Activated CD4-positive, alpha-beta T cell treated with anti-CD3 and anti-CD28 coated beads, Interleukin-2, amount 10 ng/mL, durations not matched to agents 7 days and 5 days (primary cell): ENCODE measurements around the gene AFAP1L2. TPM values are rescaled to one million over a fixed set of nuclear protein-coding genes. Genes with fewer than 3 reads are reported as not detected.

Experiments used
- CTCF ChIA-PET: fragments of 350-600 bp; sonication (Branson Sonifier 250); formaldehyde crosslinking; loops from one replicate; lab custom pipeline; 2021; ENCODE audit warnings: antibody characterized with exemption; lab: Charles Lee
- POLR2A ChIA-PET: fragments of 350-600 bp; sonication (Branson Sonifier 250); formaldehyde crosslinking; loops from one replicate; lab custom pipeline; 2021; ENCODE audit warnings: antibody characterized with exemption; lab: Charles Lee
- DNase-seq: peaks from one replicate; pipeline ENCODE4 v3.0.0-alpha.2; 2020
- H3K27ac Mint-ChIP-seq: one replicate; pipeline ENCODE4 v1.8.0; 2021; ENCODE audit warnings: mild to moderate bottlenecking, moderate library complexity, mixed read lengths
- H3K27me3 Mint-ChIP-seq: one replicate; pipeline ENCODE4 v1.8.0; 2021; ENCODE audit warnings: mixed read lengths
- H3K36me3 Mint-ChIP-seq: one replicate; pipeline ENCODE4 v1.8.0; 2021; ENCODE audit warnings: low read depth, mixed read lengths
- H3K4me1 Mint-ChIP-seq: one replicate; pipeline ENCODE4 v1.8.0; 2021; ENCODE audit warnings: mixed read lengths
- H3K4me3 Mint-ChIP-seq: one replicate; pipeline ENCODE4 v1.8.0; 2021; ENCODE audit warnings: mild to moderate bottlenecking, moderate library complexity, mixed read lengths
- H3K9me3 Mint-ChIP-seq: one replicate; pipeline ENCODE4 v1.8.0; 2021; ENCODE audit warnings: mixed read lengths
- total RNA-seq, 2 experiments: library from RNA; stranded (reverse); gene quantifications; one replicate each; pipeline ENCODE4 v1.2.3, GENCODE V29; 2021

AFAP1L2 gene
- total RNA-seq, 2 experiments from 2014 or later, result 1.1 to 1.8 TPM

DNA sequence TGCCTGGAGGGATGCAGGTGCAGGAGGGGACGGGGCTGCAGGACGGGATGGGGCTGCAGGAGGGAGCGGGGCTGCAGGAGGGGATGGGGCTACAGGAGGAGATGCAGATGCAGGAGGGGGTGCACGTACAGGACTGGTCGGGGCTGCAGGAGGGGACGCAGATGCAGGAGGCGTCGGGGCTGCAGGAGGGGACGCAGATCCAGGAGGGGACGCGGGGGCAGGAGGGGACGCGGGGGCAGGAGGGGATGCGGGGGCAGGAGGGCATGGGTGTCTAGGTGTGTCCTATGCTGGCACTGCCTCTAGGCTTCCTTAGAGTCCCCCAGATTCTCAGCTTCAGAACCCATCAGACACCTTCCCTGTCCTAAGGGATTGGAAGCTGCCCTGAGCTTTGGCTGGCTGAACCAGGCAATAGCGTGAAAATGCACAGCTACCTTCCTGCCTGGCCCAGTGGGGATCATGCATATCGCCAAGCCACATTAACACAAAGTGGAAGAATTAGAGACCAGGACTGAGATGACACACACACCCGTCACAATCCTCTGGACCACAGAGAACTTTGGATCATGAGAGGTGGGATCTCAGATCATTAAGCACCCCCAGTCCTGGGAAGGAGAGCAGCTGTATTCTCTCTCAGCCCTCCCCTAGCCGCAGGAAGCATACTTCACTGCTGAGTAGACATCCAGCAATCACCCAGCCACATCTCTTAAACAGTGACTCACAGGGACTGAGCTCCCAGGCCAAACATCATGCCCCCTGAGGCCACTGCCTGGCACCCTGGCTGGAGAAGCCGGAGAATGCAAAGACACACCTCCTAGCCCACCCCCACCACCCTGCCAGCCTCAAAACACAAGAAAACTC lies 98.0 kb downstream of the AFAP1L2 start:
- DNase-seq, result no peak
- ChIA-PET CTCF (interaction anchor here (1.3 kb wide), 1 partner anchor 8 kb away, joined by 5 read pairs; no protein-coding TSS in a partner anchor), POLR2A (no interaction called here)
- Mint-ChIP-seq H3K4me1 (peaks cover 12% of the 10 kb centered on the region), H3K27me3 (peaks cover 5% of the 10 kb centered on the region), H3K4me3 (no peak overlapping the region), H3K36me3 (no peaks in the 10 kb centered on the region), H3K27ac (no peak overlapping the region), H3K9me3 (no peaks in the 10 kb centered on the region)

DNA sequence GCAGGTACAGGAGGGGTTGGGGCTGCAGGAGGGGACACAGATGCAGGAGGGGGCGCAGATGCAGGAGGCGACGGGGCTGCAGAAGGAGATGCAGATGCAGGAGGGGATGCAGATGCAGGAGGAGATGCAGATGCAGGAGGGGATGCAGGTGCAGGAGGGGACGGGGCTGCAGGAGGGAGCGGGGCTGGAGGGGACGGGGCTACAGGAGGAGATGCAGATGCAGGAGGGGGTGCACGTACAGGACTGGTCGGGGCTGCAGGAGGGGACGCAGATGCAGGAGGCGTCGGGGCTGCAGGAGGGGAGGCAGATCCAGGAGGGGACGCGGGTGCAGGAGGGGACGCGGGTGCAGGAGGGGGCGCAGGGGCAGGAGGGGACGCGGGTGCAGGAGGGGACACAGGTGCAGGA lies 98.8 kb downstream of the AFAP1L2 start:
- no peaks in the 10 kb centered on the region for H3K36me3 Mint-ChIP-seq
- ChIA-PET CTCF (interaction anchor here (1.6 to 2.2 kb wide), 2 partner anchors 15 to 239 kb away, joined by 3 to 6 read pairs; no protein-coding TSS in a partner anchor), POLR2A (no interaction called here)

DNA sequence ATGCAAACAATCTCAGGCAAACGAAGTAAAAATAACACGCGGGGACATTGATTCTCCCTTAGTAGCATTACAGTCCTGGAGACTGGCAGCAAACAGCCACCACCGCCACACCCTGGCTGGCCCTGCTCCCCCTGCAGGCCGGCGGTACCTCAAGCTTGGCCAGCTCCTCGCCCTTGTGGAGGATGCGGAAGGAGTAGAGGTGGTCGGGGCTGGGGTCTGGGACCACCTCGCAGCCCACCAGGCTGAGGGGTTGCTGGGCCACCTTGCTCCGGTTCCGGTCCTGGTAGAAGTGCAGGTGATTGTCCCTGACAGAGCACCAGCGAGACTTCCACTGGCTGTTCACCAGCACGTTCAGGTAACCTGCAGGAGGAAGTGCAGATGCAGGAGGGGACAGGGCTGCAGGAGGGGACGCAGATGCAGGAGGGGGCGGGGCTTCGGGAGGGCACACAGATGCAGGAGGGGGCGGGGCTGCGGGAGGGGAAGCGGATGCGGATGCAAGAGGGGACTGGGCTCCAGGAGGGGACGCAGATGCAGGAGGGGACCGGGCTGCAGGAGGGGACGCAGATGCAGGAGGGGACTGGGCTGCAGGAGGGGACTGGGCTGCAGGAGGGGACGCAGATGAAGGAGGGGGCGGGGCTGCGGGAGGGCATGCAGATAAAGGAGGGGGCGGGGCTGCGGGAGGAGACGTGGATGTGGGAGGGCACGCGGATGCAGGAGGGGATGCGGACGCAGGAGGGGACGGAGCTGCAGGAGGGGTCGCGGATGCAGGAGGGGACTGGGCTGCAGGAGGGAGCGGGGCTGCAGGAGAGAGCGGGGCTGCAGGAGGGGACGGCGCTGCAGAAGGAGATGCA lies 99.5 kb downstream of the AFAP1L2 start:
- POLR2A ChIA-PET, result interaction anchor here (0.6 kb wide), 1 partner anchor 167 kb away, joined by 3 read pairs; no protein-coding TSS in a partner anchor
- H3K36me3 Mint-ChIP-seq, result no peaks in the 10 kb centered on the region
- DNase-seq, result peak; percentile 75
- peak overlapping the region; percentile 77 for H3K4me3 Mint-ChIP-seq
- peaks cover 12% of the 10 kb centered on the region for H3K4me1 Mint-ChIP-seq
- CTCF ChIA-PET, result interaction anchor here (0.6 to 2.2 kb wide), 15 partner anchors 8 to 388 kb away, joined by 3 to 10 read pairs (median 4); no protein-coding TSS in a partner anchor
- peaks cover 5% of the 10 kb centered on the region for H3K27me3 Mint-ChIP-seq
- no peaks in the 10 kb centered on the region for H3K9me3 Mint-ChIP-seq
- H3K27ac Mint-ChIP-seq, result peak overlapping the region; percentile 70

More for the DNA sequence above, 98.8 kb downstream of the AFAP1L2 start:
- Mint-ChIP-seq H3K4me3 (peak overlapping the region; percentile 77), H3K9me3 (no peaks in the 10 kb centered on the region), H3K27me3 (peaks cover 5% of the 10 kb centered on the region), H3K27ac (no peak overlapping the region), H3K4me1 (peaks cover 12% of the 10 kb centered on the region)
- no peak for DNase-seq

DNA sequence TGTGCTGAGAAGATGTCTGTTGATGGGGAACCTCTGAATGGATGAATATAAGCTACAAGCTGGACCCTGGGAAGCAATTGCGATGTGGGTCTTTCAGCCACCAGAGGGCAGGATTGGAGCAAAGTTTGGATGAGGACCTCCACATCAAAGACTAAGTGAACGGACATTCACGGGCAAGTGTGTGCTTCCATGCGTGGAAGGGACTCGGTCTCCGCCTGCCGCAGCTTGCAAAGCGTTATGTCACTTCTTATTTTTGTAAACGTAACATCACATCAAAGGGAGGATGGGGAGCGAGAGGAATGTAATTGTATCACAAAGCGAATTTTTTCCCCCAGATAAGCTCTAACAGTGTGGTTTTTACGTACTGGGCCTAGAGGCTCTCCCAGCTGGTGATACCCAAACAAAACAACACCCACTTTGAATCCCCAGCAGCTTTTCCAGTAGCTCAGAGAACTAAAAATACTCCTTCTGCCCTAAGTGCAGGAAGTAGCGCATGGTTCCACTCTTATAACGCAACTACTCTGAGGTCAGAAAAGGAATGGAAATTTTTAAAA lies 100.2 kb downstream of the AFAP1L2 start:
- ChIA-PET CTCF (interaction anchor here (0.9 to 2.2 kb wide), 22 partner anchors 9 to 400 kb away, joined by 3 to 10 read pairs (median 4); no protein-coding TSS in a partner anchor), POLR2A (no interaction called here)
- Mint-ChIP-seq H3K36me3 (no peaks in the 10 kb centered on the region), H3K4me3 (peak overlapping the region; percentile 77), H3K9me3 (no peaks in the 10 kb centered on the region), H3K27ac (peak overlapping the region; percentile 70), H3K27me3 (peaks cover 5% of the 10 kb centered on the region), H3K4me1 (peaks cover 12% of the 10 kb centered on the region)
- DNase-seq, result peak; percentile 78

DNA sequence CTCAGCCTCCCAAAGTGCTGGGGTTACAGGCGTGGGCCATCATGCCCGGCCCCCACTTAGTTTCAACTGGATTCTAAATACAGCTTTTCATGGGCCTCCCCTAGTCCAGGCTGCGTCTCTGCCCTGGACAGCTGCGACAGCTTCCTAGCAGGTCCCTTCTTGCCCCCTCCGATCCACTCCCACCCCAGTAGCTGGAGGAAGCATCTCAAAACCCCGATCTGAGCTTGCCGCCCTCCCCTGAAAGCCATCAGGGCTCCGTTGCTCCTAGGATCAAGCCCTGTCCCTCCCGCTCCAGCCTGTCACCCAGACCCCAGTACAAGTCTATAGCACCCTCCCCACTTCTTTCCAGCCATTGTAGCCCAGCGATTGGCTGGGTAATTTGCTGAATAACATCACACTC lies 100.7 kb downstream of the AFAP1L2 start:
- no peak for DNase-seq
- CTCF ChIA-PET, result interaction anchor here (0.7 to 2.2 kb wide), 20 partner anchors 10 to 400 kb away, joined by 3 to 10 read pairs (median 3); no protein-coding TSS in a partner anchor
- Mint-ChIP-seq H3K9me3 (no peaks in the 10 kb centered on the region), H3K27ac (no peak overlapping the region), H3K27me3 (peaks cover 5% of the 10 kb centered on the region), H3K36me3 (no peaks in the 10 kb centered on the region), H3K4me1 (peaks cover 12% of the 10 kb centered on the region), H3K4me3 (no peak overlapping the region)
- POLR2A ChIA-PET, result no interaction called here

DNA sequence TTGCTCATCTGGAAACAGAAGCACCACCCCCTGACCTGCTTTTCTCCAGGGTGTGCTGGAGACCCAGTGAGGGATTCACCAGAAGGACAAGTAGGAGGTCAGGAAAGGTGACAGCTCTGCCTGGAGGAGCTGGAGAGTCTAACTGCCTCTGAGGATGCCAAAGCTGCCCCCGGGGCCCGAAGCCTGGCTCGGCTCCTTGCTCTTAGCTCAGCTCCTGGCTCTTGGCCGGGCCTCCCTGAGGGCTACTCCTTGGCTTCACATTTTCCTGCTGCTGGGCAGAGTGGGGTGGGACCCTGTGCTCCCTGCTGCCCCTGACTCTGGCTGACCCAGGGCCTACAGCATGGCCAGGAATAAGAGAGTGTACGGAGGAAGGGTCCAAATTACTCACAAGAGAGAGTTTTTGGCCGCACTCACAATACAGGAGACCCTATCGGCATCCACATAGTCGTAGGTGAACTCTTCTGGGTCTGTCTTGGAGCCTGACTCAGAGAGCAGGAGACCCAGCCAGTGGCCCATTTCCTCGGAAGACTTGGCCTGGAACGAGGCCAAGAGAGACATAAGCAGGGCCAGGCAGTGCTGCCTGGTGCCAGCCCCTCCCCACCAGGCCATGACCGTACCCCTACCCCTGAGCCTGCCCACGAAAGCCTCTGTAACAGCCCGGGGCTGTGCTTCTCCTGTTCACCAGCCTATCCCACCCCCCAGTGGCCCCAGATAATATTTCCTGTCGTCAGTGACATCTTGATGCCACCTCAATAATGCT lies 102.2 kb downstream of the AFAP1L2 start:
- POLR2A ChIA-PET, result no interaction called here
- no peak for DNase-seq
- H3K4me3 Mint-ChIP-seq, result no peak overlapping the region
- H3K27ac Mint-ChIP-seq, result no peak overlapping the region
- peaks cover 2% of the 10 kb centered on the region for H3K27me3 Mint-ChIP-seq
- H3K4me1 Mint-ChIP-seq, result peaks cover 12% of the 10 kb centered on the region
- CTCF ChIA-PET, result interaction anchor here (1.0 kb wide), 1 partner anchor 80 kb away, joined by 3 read pairs; no protein-coding TSS in a partner anchor
- H3K9me3 Mint-ChIP-seq, result no peaks in the 10 kb centered on the region
- no peaks in the 10 kb centered on the region for H3K36me3 Mint-ChIP-seq

DNA sequence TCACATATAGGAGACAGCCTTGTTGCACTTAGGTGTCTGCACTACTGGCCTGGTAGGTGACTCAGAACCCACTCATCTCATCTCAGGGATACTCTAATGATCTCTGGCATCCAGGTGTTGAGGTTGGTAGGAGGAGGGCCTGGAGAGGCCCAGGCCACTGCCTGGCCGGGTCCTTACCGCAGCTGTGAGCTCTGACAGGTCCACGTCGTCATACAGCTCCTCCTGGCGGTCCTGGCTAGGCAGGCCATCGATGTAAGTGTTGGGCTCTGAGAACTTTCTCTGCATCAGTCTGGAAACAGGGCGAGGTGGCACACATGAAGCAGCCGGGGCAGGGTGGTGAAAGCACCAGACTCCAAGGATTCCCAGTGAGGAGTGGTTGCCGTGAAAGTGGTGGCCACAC lies 103.1 kb downstream of the AFAP1L2 start:
- Mint-ChIP-seq H3K4me1 (peaks cover 12% of the 10 kb centered on the region), H3K27ac (no peak overlapping the region), H3K27me3 (no peaks in the 10 kb centered on the region), H3K36me3 (peaks cover 1% of the 10 kb centered on the region), H3K9me3 (peaks cover 3% of the 10 kb centered on the region), H3K4me3 (no peak overlapping the region)
- CTCF ChIA-PET, result interaction anchor here (1.0 kb wide), 1 partner anchor 81 kb away, joined by 3 read pairs; no protein-coding TSS in a partner anchor
- POLR2A ChIA-PET, result no interaction called here
- no peak for DNase-seq

DNA sequence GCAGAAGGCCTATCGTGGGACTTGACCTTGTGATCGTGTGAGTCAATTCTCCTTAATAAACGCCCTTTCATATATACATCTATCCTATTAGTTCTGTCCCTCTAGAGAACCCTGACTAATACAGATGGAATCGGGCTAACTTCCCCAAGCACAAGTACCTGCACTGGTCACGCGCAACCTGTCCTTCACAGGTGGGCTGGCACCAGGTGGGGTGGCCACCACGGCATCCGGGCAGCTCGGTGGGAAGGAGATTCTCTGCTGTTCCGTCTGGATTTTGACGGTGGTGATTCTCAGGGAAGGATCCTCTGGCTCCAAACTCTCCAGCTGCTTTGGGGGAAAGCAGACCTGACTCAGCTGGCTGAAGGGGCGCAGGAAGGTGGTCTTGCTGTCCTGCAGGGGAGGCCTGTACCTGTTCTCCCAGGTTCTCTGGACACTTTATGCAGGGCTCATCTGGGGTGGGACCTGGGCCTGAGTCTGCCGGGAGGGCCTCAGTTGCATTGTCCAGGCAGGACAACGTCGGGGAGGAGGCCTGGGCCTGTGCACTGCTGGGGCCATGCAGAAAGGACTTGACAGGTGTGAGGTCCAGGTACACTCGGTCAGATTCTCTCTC lies 104.2 kb downstream of the AFAP1L2 start:
- Mint-ChIP-seq H3K9me3 (peaks cover 13% of the 10 kb centered on the region), H3K27me3 (no peaks in the 10 kb centered on the region), H3K36me3 (peaks cover 6% of the 10 kb centered on the region), H3K4me1 (peaks cover 12% of the 10 kb centered on the region), H3K27ac (peak overlapping the region; percentile 5), H3K4me3 (no peak overlapping the region)
- POLR2A ChIA-PET, result no interaction called here
- CTCF ChIA-PET, result interaction anchor here (0.9 kb wide), 1 partner anchor 17 kb away, joined by 3 read pairs; no protein-coding TSS in a partner anchor
- no peak for DNase-seq

DNA sequence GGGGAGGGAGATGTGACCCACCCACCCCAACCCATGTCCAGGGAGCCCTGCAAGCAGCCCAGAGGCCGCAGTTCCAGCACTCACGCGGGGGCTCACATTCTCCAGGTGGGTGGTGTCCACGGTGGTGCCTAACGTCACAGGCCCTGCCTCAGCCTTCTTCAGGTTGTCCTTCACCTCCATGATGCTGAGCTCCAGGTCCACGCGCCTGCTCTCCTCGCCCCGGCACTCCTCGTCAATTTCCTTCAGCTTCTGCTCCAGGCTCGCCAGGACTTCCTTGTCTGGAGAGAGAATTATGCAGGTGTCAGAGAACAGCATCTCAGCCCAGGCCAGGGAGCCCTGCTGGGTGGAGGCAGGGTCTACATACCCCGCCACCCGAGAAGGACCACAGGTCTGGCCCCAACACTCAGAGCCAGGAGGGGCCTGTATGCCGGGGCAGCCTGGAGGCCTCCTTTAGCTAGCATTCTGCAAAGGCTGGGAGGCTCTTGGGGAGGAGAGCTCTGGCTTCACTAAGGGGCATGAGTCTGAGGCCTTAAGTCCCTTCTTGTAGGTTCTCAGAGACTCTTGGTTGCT lies 107.1 kb downstream of the AFAP1L2 start:
- no peak for DNase-seq
- Mint-ChIP-seq H3K27ac (no peak overlapping the region), H3K9me3 (peaks cover 21% of the 10 kb centered on the region), H3K4me1 (no peaks in the 10 kb centered on the region), H3K4me3 (no peak overlapping the region), H3K27me3 (no peaks in the 10 kb centered on the region), H3K36me3 (peaks cover 12% of the 10 kb centered on the region)
- CTCF ChIA-PET, result interaction anchor here (0.6 to 1.8 kb wide), 2 partner anchors 10 to 346 kb away, joined by 3 to 5 read pairs; no protein-coding TSS in a partner anchor
- POLR2A ChIA-PET, result no interaction called here

DNA sequence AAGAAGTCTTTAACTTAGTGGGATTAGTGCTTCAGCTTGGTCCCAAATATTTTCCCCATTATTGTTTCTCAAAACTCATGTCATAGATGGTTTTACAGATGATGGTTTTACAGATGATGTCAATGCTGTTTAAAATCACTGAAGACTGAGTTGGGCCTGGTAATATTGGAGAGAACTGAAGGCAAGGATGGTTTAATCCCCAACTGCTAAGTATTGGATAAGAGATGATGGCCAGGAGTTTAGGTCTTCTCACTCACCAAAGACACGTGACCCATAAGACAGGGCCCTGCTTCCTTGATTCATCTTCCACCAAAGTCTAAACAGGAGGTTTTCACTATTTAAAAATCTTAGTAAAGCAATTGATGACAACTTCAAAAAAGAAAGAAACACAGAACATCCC lies 108.9 kb downstream of the AFAP1L2 start:
- ChIA-PET POLR2A (no interaction called here), CTCF (no interaction called here)
- Mint-ChIP-seq H3K9me3 (peaks cover 21% of the 10 kb centered on the region), H3K4me3 (no peak overlapping the region), H3K27me3 (no peaks in the 10 kb centered on the region), H3K27ac (no peak overlapping the region), H3K36me3 (peaks cover 12% of the 10 kb centered on the region), H3K4me1 (no peaks in the 10 kb centered on the region)
- DNase-seq, result no peak

DNA sequence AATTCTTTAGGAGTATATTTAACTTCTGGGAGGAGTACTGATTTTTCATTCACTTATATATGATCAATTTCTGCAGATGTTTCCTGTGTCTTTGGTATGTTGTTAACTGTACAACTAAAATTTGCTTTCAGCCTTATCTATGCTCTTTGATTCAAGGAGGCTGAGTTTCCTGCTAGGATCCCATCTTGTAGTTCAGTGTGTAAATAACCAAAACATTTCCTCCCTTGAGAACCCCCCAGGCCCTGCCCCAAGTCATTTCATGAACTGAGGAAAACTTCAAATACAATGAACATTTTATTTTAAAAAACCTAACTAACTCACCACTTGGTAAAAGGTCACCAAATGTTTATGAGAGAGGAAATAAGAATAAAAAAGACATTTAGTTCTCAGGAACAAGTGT lies 109.8 kb downstream of the AFAP1L2 start:
- Mint-ChIP-seq H3K9me3 (peaks cover 21% of the 10 kb centered on the region), H3K36me3 (peaks cover 12% of the 10 kb centered on the region), H3K4me3 (no peak overlapping the region), H3K27me3 (no peaks in the 10 kb centered on the region), H3K27ac (no peak overlapping the region), H3K4me1 (no peaks in the 10 kb centered on the region)
- CTCF ChIA-PET, result no interaction called here
- no peak for DNase-seq
- POLR2A ChIA-PET, result no interaction called here
